ELF-1 (cell line): Measurements from ENCODE around the gene ERBB3.

ENCODE experiments used
- DNase-seq: peaks from one replicate; pipeline ENCODE4 v3.0.0-alpha.2; 2016; ENCODE audit warnings: low read depth, low spot score

The ERBB3 gene

GRCh38 chr12:56110571-56110970 is 30.6 kb downstream of the ERBB3 start:
- DNase-seq, result no peak

- DNase-seq, result no peak
Observed at GRCh38 chr12:56114084-56114483, 34.1 kb downstream of the ERBB3 start.

GRCh38 chr12:56115329-56115728 is 35.4 kb downstream of the ERBB3 start:
- DNase-seq, result peak; percentile 62

- peak; percentile 98 for DNase-seq
Observed at GRCh38 chr12:56116267-56117081, 36.5 kb downstream of the ERBB3 start, which contains the start of gene RPL41. TSS of gene RPL41 (plus strand) at chr12:56116633.

GRCh38 chr12:56117082-56117706 is 37.2 kb downstream of the ERBB3 start:
- peak; percentile 7 for DNase-seq

- peak; percentile 100 for DNase-seq
Observed at GRCh38 chr12:56117778-56118687, 38.1 kb downstream of the ERBB3 start, which contains the start of gene ZC3H10. TSS of gene ZC3H10 (plus strand) at chr12:56118266. CDS start at chr12:56120563, 2,297 bp downstream.

GRCh38 chr12:56118688-56119357 is 38.9 kb downstream of the ERBB3 start:
- no peak for DNase-seq

GRCh38 chr12:56119361-56119796 is 39.4 kb downstream of the ERBB3 start:
- peak; percentile 88 for DNase-seq

- DNase-seq, result no peak
Observed at GRCh38 chr12:56120158-56120846, 40.3 kb downstream of the ERBB3 start.

GRCh38 chr12:56121204-56121870 is 41.4 kb downstream of the ERBB3 start:
- no peak for DNase-seq

GRCh38 chr12:56122637-56123036 is 42.7 kb downstream of the ERBB3 start:
- DNase-seq, result no peak

- DNase-seq, result no peak
Observed at GRCh38 chr12:56124133-56124532, 44.2 kb downstream of the ERBB3 start.

- no peak for DNase-seq
Observed at GRCh38 chr12:56126732-56127239, 46.8 kb downstream of the ERBB3 start.

GRCh38 chr12:56127485-56127887 is 47.5 kb downstream of the ERBB3 start:
- no peak for DNase-seq

- DNase-seq, result peak; percentile 100
Observed at GRCh38 chr12:56127888-56128669, 48.1 kb downstream of the ERBB3 start, which contains the start of gene ESYT1. TSS of gene ESYT1 (plus strand) at chr12:56128267. CDS start at chr12:56128320, 53 bp downstream.

- DNase-seq, result no peak
Observed at GRCh38 chr12:56128670-56129205, 48.8 kb downstream of the ERBB3 start.

- peak; percentile 83 for DNase-seq
Observed at GRCh38 chr12:56129206-56129941, 49.4 kb downstream of the ERBB3 start.

GRCh38 chr12:56129942-56130495 is 50.1 kb downstream of the ERBB3 start:
- DNase-seq, result peak; percentile 28
